ENCODE data around the gene TLE1.
A peak's percentile ranks its signal among the peaks of the same experiment; 100 is the strongest.

TLE1 gene

GRCh38 chr9:81591791-81592190 lies 97.6 kb downstream of the TLE1 start:
- TF ChIP-seq, protein P1, sequence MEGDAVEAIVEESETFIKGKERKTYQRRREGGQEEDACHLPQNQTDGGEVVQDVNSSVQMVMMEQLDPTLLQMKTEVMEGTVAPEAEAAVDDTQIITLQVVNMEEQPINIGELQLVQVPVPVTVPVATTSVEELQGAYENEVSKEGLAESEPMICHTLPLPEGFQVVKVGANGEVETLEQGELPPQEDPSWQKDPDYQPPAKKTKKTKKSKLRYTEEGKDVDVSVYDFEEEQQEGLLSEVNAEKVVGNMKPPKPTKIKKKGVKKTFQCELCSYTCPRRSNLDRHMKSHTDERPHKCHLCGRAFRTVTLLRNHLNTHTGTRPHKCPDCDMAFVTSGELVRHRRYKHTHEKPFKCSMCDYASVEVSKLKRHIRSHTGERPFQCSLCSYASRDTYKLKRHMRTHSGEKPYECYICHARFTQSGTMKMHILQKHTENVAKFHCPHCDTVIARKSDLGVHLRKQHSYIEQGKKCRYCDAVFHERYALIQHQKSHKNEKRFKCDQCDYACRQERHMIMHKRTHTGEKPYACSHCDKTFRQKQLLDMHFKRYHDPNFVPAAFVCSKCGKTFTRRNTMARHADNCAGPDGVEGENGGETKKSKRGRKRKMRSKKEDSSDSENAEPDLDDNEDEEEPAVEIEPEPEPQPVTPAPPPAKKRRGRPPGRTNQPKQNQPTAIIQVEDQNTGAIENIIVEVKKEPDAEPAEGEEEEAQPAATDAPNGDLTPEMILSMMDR (conservative IDR thresholded peaks at IDR 0.05; ENCODE audit: control insufficient read depth, insufficient read depth, low read depth, low read length) = no peak
- DNase-seq (ENCODE audit: low read depth) = no peak
- H3K4me3 ChIP-seq (ENCODE audit: control insufficient read depth, low read depth, low read length) = no peak overlapping the region

DNA sequence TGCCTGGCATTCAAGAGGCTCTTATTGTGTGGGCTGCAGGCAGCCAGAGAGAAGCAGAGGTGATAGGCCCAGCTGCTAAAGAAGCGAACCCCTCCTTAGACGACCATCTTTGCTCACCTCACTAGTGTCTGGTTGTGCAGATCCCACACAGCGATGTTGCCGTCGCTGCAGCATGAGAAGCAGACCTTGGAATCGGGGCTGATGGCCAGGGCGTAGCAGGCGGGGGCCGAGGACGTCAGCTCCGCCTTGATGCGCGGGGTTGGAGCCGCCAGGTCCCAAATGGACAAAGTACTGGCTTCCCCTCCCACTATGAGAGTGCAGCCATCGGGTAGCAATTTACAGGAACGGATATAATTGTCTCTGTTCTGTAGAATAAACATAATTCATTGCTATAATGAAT lies 98.7 kb downstream of the TLE1 start:
- H3K4me3 ChIP-seq (ENCODE audit: control insufficient read depth, low read depth, low read length) = no peak overlapping the region
- DNase-seq (ENCODE audit: low read depth) = no peak
- TF ChIP-seq, protein P1 (conservative IDR thresholded peaks at IDR 0.05; ENCODE audit: control insufficient read depth, insufficient read depth, low read depth, low read length) = no peak

- TF ChIP-seq, protein P1 (conservative IDR thresholded peaks at IDR 0.05; ENCODE audit: control insufficient read depth, insufficient read depth, low read depth, low read length) = no peak
- no peak overlapping the region for H3K4me3 ChIP-seq (ENCODE audit: control insufficient read depth, low read depth, low read length)
- DNase-seq (ENCODE audit: low read depth) = no peak
These were observed 99.5 kb downstream of the TLE1 start for GRCh38 chr9:81589819-81590218.

GRCh38 chr9:81589392-81589791 lies 100.0 kb downstream of the TLE1 start:
- H3K4me3 ChIP-seq (ENCODE audit: control insufficient read depth, low read depth, low read length) = no peak overlapping the region
- TF ChIP-seq, protein P1 (conservative IDR thresholded peaks at IDR 0.05; ENCODE audit: control insufficient read depth, insufficient read depth, low read depth, low read length) = no peak
- no peak for DNase-seq (ENCODE audit: low read depth)

- no peak overlapping the region for H3K4me3 ChIP-seq (ENCODE audit: control insufficient read depth, low read depth, low read length)
- TF ChIP-seq, protein P1 (conservative IDR thresholded peaks at IDR 0.05; ENCODE audit: control insufficient read depth, insufficient read depth, low read depth, low read length) = no peak
- DNase-seq (ENCODE audit: low read depth) = peak; percentile 39
These were observed 101.0 kb downstream of the TLE1 start for GRCh38 chr9:81588148-81588871.

DNA sequence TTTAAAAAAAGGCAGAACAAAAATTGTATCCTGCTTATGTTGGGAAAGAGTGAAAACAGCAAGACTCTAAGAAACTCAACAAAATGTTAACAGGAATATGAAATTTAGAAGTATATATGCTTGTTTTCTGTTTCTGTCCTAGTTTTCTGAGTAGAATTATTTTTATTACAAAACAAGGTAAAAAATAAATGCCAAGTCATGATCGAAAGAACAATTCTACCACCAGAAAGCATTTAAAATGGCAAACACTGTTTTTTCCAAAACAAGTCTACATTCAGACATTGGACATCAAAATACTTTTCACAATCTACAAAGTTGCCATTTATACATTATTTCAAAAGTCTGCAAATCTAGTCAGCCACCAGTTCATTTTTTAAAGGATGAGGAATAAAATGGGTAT lies 102.6 kb downstream of the TLE1 start:
- TF ChIP-seq, protein P1 (conservative IDR thresholded peaks at IDR 0.05; ENCODE audit: control insufficient read depth, insufficient read depth, low read depth, low read length) = no peak

More for the DNA sequence above, 102.6 kb downstream of the TLE1 start:
- DNase-seq (ENCODE audit: low read depth) = no peak
- no peak overlapping the region for H3K4me3 ChIP-seq (ENCODE audit: control insufficient read depth, low read depth, low read length)
